M059J (cell line): Measurements from ENCODE around the gene SAT1. TPM values are rescaled to one million over a fixed set of nuclear protein-coding genes. Genes with fewer than 3 reads are reported as not detected.

Experiments used
- DNase-seq: peaks from one replicate; pipeline ENCODE4 v3.0.0-alpha.2; 2012; ENCODE audit warnings: low read depth
- total RNA-seq: library from RNA; depleted of rRNA; stranded (reverse); fragments of >200 nt; shearing (Covaris generic); gene quantifications from 2 replicates; pipeline ENCODE4 v1.2.3, GENCODE V29; 2014; rRNA removed

Gene SAT1
- total RNA-seq, 1 experiment from 2014 or later = 187 TPM

GRCh38 chrX:23810279-23810678 is 27.3 kb downstream of the SAT1 start:
- DNase-seq = no peak

- DNase-seq = no peak
These were observed 28.2 kb downstream of the SAT1 start for GRCh38 chrX:23811108-23811651.

GRCh38 chrX:23811656-23812055 is 28.7 kb downstream of the SAT1 start:
- DNase-seq = no peak

- DNase-seq = no peak
These were observed 30.8 kb downstream of the SAT1 start for GRCh38 chrX:23813808-23814207.

GRCh38 chrX:23815376-23815775 is 32.4 kb downstream of the SAT1 start:
- DNase-seq = no peak

- no peak for DNase-seq
These were observed 33.2 kb downstream of the SAT1 start for GRCh38 chrX:23816179-23816578.

GRCh38 chrX:23817979-23818336 is 35.0 kb downstream of the SAT1 start:
- DNase-seq = no peak

GRCh38 chrX:23819385-23820234 is 36.6 kb downstream of the SAT1 start:
- DNase-seq = peak; percentile 47

- peak; percentile 83 for DNase-seq
These were observed 37.3 kb downstream of the SAT1 start for GRCh38 chrX:23820235-23820782.

- no peak for DNase-seq
These were observed 38.9 kb downstream of the SAT1 start for GRCh38 chrX:23821847-23822246.

GRCh38 chrX:23822397-23822796 is 39.4 kb downstream of the SAT1 start:
- peak; percentile 53 for DNase-seq

GRCh38 chrX:23822841-23823240 is 39.9 kb downstream of the SAT1 start:
- DNase-seq = no peak

GRCh38 chrX:23825675-23826074 is 42.7 kb downstream of the SAT1 start:
- DNase-seq = no peak

GRCh38 chrX:23826216-23826615 is 43.2 kb downstream of the SAT1 start:
- DNase-seq = no peak

GRCh38 chrX:23826653-23827052 is 43.7 kb downstream of the SAT1 start:
- no peak for DNase-seq

GRCh38 chrX:23828881-23829280 is 45.9 kb downstream of the SAT1 start:
- no peak for DNase-seq

GRCh38 chrX:23832721-23833120 is 49.7 kb downstream of the SAT1 start:
- DNase-seq = no peak

Other genes with a start within 250 kb of the SAT1 start
- gene PRDX4, start 115.7 kb upstream of the SAT1 start, total RNA-seq = 468 and 479 TPM in 2 replicates
- gene ACOT9, start 39.9 kb upstream of the SAT1 start, total RNA-seq = 47.9 and 75.6 TPM in 2 replicates
- gene APOO, start 124.8 kb downstream of the SAT1 start, total RNA-seq = 69.9 and 72.4 TPM in 2 replicates
- gene CXorf58, start 124.8 kb downstream of the SAT1 start, total RNA-seq = 0.39 TPM in 1 of 2 replicates, not detected in the other
- gene KLHL15, start 244.0 kb downstream of the SAT1 start, total RNA-seq = 7.2 and 11.3 TPM in 2 replicates